NCI-H146 treated with DMSO at 0.1 percent for 48 hours (cell line): Measurements from ENCODE around the gene C1QTNF9.
"Not testable (repeated sequence)": the region's sequence is repeated elsewhere in the genome, so short reads cannot be mapped to it uniquely, and the experiment has no call there.

Experiments used
- DNase-seq: peaks from one replicate; lab custom pipeline; 2025; ENCODE audit not compliant: unreplicated experiment; lab: John Stamatoyannopoulos, UW

C1QTNF9 gene

GRCh38 chr13:24359252-24359651, 49.9 kb downstream of the C1QTNF9 start:
- not testable (repeated sequence) for DNase-seq

- DNase-seq: no peak
Measured at GRCh38 chr13:24360106-24360505, 50.7 kb downstream of the C1QTNF9 start.

GRCh38 chr13:24361113-24361512, 51.7 kb downstream of the C1QTNF9 start:
- DNase-seq: no peak

DNA sequence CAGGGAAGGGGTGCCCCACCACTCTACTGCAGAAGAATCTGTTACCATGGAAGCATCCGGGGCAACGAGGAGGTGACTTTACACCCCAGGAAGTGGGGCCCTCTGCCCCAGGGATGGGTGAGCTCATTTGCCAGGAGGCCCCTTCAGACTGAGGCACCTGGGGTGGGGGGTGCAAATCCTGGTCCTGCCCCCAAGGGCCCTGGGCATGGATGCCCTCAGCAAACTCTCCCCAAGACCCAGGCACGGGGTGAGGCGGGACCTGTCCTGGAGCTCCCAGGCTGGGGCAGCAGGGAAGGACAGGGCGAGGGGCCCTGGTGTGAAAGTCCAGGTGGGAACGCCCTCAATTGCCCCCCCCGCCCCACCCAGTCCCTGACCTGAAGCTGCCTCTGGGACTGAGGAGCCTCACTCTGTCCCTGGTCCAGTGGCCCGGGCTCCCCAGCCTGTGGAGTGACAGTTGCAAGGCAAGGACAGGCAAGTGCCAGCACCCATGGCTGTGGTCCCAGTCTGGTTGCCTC, 52.5 kb downstream of the C1QTNF9 start:
- DNase-seq: no peak

DNA sequence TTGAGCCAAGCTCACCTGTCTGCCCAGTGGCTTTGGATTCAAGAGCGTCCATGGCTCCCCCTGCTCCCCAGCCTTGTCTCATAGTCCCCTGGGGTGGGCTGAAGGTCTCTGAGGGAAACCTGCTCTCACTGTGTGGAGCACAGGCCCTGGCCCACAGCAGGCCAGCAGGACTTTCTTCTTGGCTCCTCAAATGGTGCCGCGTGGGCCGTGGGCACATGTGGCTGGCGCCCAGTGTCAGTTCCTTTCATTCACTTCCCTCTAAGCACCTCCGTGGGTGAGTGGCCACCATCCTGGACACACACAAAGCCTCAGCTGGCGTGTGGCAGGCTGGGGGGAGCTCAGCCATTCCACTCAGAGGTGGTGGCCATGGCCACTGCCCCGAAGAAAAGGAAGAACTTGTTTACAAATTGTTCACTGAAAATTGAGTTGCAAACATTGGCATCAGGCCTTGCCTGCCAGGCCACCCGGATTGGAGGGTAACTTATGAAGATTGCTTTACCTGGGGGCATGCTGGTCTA, 53.1 kb downstream of the C1QTNF9 start:
- no peak for DNase-seq

DNA sequence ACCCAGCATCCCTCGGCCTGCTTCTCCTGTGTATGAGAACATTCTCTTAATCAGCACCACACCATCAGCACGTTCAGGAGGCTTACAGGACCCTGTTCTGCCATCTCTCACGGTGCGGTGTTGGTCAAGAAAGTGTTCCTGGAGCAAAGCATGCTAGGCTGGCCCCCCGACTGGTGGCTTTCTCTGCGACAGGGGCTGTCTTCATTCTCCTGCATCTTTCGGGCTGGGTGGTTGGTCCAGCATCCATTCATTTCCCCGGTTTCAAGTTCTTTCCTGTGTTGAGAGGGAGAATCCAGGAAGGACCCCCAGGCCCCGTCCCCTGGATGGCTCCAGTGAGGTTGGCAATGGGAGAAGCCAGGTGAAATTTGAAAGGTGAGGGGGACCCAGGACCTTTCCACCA, 55.8 kb downstream of the C1QTNF9 start:
- no peak for DNase-seq

- not testable (repeated sequence) for DNase-seq
Measured at GRCh38 chr13:24366315-24366714, 56.9 kb downstream of the C1QTNF9 start.

DNA sequence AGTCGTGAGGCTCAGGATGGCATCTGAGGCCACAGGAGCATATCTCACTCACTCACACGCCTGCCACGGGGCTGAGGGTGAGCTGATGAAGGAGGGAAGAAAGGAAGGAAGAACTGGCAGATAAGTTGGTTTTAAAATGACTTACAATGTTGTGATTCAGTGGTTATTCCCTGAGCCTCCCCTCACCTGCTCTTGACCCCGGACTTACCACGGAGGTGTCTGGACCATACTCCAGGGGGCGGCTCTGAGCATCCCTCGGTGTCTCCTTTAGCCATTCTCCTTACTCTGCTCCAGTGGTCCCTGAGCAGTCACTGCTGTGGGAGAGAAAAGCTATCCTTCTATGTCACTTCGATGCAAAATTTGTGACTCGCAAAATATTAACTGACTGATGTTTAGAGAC, 61.9 kb downstream of the C1QTNF9 start:
- not testable (repeated sequence) for DNase-seq
